ENCODE measurements around the gene POU6F2. TPM values are rescaled to one million over a fixed set of nuclear protein-coding genes. Genes with fewer than 3 reads are reported as not detected.

The POU6F2 gene
- total RNA-seq, 1 donor from 2014 or later, result not detected

GRCh38 chr7:39504963-39505362, 527.3 kb downstream of the POU6F2 start:
- DNase-seq (ENCODE audit: low read depth) (peak; percentile 58), FAIRE-seq (no peak)
- no peaks in the 10 kb centered on the region for H3K27me3 ChIP-seq (ENCODE audit: control insufficient read depth, insufficient read depth, low read length)
- no peak for TF ChIP-seq CTCF (IDR thresholded peaks at IDR 0.05; ENCODE audit: insufficient read depth, low read length, severe bottlenecking)
- no peak overlapping the region for H3K4me3 ChIP-seq (ENCODE audit: low read depth, low read length)
- no peaks in the 10 kb centered on the region for H3K36me3 ChIP-seq (ENCODE audit: control insufficient read depth, insufficient read depth, low read length)

GRCh38 chr7:39507866-39508551, 530.3 kb downstream of the POU6F2 start:
- no peaks in the 10 kb centered on the region for H3K27me3 ChIP-seq (ENCODE audit: control insufficient read depth, insufficient read depth, low read length)
- H3K36me3 ChIP-seq (ENCODE audit: control insufficient read depth, insufficient read depth, low read length), result no peaks in the 10 kb centered on the region
- no peak for TF ChIP-seq CTCF (IDR thresholded peaks at IDR 0.05; ENCODE audit: insufficient read depth, low read length, severe bottlenecking)
- no peak for FAIRE-seq
- DNase-seq (ENCODE audit: low read depth), result no peak
- no peak overlapping the region for H3K4me3 ChIP-seq (ENCODE audit: low read depth, low read length)

- Histone ChIP-seq H3K27me3 (ENCODE audit: control insufficient read depth, insufficient read depth, low read length) (no peaks in the 10 kb centered on the region), H3K36me3 (ENCODE audit: control insufficient read depth, insufficient read depth, low read length) (no peaks in the 10 kb centered on the region), H3K4me3 (ENCODE audit: low read depth, low read length) (no peak overlapping the region)
- FAIRE-seq (no peak), DNase-seq (ENCODE audit: low read depth) (no peak)
- no peak for TF ChIP-seq CTCF (IDR thresholded peaks at IDR 0.05; ENCODE audit: insufficient read depth, low read length, severe bottlenecking)
Observed at GRCh38 chr7:39509436-39509835, 531.7 kb downstream of the POU6F2 start.

- no peak for FAIRE-seq
- Histone ChIP-seq H3K27me3 (ENCODE audit: control insufficient read depth, insufficient read depth, low read length) (no peaks in the 10 kb centered on the region), H3K4me3 (ENCODE audit: low read depth, low read length) (no peak overlapping the region), H3K36me3 (ENCODE audit: control insufficient read depth, insufficient read depth, low read length) (no peaks in the 10 kb centered on the region)
- TF ChIP-seq CTCF (IDR thresholded peaks at IDR 0.05; ENCODE audit: insufficient read depth, low read length, severe bottlenecking), result no peak
- DNase-seq (ENCODE audit: low read depth), result peak; percentile 46
Observed at GRCh38 chr7:39509912-39510311, 532.2 kb downstream of the POU6F2 start.

GRCh38 chr7:39510864-39511354, 533.2 kb downstream of the POU6F2 start:
- DNase-seq (ENCODE audit: low read depth) (peak; percentile 62), FAIRE-seq (no peak)
- Histone ChIP-seq H3K36me3 (ENCODE audit: control insufficient read depth, insufficient read depth, low read length) (no peaks in the 10 kb centered on the region), H3K4me3 (ENCODE audit: low read depth, low read length) (no peak overlapping the region), H3K27me3 (ENCODE audit: control insufficient read depth, insufficient read depth, low read length) (no peaks in the 10 kb centered on the region)
- TF ChIP-seq CTCF (IDR thresholded peaks at IDR 0.05; ENCODE audit: insufficient read depth, low read length, severe bottlenecking), result no peak

Data from bronchial epithelial cell (primary cell).